Coronary artery (tissue), 2 donors: Measurements from ENCODE around the gene PKD1L1.
A peak's percentile ranks its signal among the peaks of the same experiment; 100 is the strongest.

Source experiments
- DNase-seq: peaks from one replicate; pipeline ENCODE4 v3.0.0-alpha.2; 2017; ENCODE audit warnings: low spot score
- H3K27ac ChIP-seq, 2 donors: fragments of 200-600 bp; sonication (generic); one replicate each; pipeline ENCODE4 v1.5.1; 2016 to 2019
- H3K4me3 ChIP-seq: fragments of 200-600 bp; sonication (generic); 2 replicates; pipeline ENCODE4 v1.5.1; 2016; ENCODE audit warnings: mild to moderate bottlenecking, moderate library complexity
- TF ChIP-seq, protein P1 (sequence below): fragments of 200-600 bp; sonication (generic); IDR thresholded peaks from one replicate; pipeline ENCODE4 v1.5.1; 2019; ENCODE audit warnings: antibody characterized with exemption

Gene PKD1L1

DNA sequence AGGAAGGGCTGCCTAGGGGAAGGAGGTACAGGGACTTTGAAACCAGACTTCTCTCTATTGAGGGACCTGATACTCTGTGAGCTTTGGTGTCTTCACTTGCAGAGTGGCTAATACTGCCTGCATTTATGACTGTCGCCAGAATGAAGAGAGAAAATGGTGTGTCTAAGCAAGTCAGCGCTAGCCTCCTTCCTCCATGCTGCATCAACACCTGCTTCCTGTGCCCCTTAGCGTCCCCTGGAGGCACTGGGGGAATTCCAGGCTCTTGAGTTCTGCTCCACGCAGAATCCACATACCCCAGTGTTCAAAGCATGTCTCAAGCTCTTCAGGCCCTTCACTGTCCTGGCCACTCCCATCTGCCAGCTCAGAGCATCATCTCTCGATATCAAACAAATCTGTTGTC lies 140.5 kb downstream of the PKD1L1 start:
- DNase-seq = no peak
- TF ChIP-seq, protein P1, sequence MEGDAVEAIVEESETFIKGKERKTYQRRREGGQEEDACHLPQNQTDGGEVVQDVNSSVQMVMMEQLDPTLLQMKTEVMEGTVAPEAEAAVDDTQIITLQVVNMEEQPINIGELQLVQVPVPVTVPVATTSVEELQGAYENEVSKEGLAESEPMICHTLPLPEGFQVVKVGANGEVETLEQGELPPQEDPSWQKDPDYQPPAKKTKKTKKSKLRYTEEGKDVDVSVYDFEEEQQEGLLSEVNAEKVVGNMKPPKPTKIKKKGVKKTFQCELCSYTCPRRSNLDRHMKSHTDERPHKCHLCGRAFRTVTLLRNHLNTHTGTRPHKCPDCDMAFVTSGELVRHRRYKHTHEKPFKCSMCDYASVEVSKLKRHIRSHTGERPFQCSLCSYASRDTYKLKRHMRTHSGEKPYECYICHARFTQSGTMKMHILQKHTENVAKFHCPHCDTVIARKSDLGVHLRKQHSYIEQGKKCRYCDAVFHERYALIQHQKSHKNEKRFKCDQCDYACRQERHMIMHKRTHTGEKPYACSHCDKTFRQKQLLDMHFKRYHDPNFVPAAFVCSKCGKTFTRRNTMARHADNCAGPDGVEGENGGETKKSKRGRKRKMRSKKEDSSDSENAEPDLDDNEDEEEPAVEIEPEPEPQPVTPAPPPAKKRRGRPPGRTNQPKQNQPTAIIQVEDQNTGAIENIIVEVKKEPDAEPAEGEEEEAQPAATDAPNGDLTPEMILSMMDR = no peak
- Histone ChIP-seq H3K4me3 (peak overlapping the region; percentile 57), H3K27ac (peak overlapping the region in 1 of 2 donors; percentile 74)

GRCh38 chr7:47807126-47807525 lies 141.1 kb downstream of the PKD1L1 start:
- peak overlapping the region in 1 of 2 donors; percentile 74 for H3K27ac ChIP-seq
- H3K4me3 ChIP-seq = peak overlapping the region; percentile 57
- no peak for DNase-seq
- TF ChIP-seq, protein P1 = no peak

DNA sequence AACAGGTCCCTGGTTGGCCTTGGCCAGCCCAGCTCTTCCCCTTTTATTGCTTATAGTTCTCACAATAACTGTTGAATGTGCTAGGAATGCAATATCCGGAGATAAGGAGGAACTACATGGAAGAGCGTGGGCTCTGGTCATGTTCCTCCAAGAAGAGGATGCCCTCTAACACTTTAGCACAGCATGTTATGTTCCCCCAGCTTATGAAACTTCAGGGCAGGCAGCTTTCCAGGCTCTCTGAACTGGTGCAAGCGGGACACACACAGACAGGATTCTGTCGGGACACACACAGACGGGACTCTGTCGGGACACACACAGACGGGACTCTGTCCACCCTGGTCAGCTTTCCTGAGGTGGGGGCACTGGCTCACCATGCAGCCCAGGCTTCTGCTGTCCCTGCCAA lies 141.6 kb downstream of the PKD1L1 start:
- no peak for DNase-seq
- peak overlapping the region; percentile 1 to 74 for H3K27ac ChIP-seq
- TF ChIP-seq, protein P1 = no peak
- H3K4me3 ChIP-seq = peak overlapping the region; percentile 57

- TF ChIP-seq, protein P1 = no peak
- H3K4me3 ChIP-seq = no peak overlapping the region
- DNase-seq = no peak
- no peak overlapping the region for H3K27ac ChIP-seq
Observed at GRCh38 chr7:47804767-47805545, 143.3 kb downstream of the PKD1L1 start.

DNA sequence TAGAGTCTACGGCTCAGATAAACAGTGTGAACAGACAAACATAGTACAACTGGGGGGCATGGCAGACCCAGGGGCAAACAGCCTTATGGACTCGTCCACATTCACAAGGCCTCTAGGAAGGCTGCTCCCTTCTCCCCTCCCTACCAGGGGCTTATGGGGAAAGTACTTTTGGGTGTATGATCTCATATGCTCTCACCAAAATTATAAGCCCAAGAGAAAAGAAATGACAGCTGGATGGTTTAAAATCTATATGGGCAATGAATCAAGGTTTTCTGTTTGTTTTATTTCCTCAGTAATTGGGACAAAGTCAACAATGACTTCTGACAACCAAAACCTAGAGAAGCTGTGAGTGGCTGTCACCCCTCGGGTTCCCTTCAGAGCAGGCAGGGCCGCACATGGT lies 144.4 kb downstream of the PKD1L1 start:
- Histone ChIP-seq H3K4me3 (no peak overlapping the region), H3K27ac (no peak overlapping the region)
- TF ChIP-seq, protein P1 = no peak
- DNase-seq = no peak

- DNase-seq = no peak
- no peak overlapping the region for H3K27ac ChIP-seq
- no peak overlapping the region for H3K4me3 ChIP-seq
- TF ChIP-seq, protein P1 = no peak
Observed at GRCh38 chr7:47803025-47803424, 145.2 kb downstream of the PKD1L1 start.

GRCh38 chr7:47801423-47801822 lies 146.8 kb downstream of the PKD1L1 start:
- Histone ChIP-seq H3K27ac (no peak overlapping the region), H3K4me3 (no peak overlapping the region)
- no peak for DNase-seq
- TF ChIP-seq, protein P1 = no peak
